ENCODE measurements around the gene AJUBA. TPM values are rescaled to one million over a fixed set of nuclear protein-coding genes. Genes with fewer than 3 reads are reported as not detected.

AJUBA gene
- total and polyA plus RNA-seq, 8 donors: 37.9 to 51.9 (median 40.0) TPM

DNA sequence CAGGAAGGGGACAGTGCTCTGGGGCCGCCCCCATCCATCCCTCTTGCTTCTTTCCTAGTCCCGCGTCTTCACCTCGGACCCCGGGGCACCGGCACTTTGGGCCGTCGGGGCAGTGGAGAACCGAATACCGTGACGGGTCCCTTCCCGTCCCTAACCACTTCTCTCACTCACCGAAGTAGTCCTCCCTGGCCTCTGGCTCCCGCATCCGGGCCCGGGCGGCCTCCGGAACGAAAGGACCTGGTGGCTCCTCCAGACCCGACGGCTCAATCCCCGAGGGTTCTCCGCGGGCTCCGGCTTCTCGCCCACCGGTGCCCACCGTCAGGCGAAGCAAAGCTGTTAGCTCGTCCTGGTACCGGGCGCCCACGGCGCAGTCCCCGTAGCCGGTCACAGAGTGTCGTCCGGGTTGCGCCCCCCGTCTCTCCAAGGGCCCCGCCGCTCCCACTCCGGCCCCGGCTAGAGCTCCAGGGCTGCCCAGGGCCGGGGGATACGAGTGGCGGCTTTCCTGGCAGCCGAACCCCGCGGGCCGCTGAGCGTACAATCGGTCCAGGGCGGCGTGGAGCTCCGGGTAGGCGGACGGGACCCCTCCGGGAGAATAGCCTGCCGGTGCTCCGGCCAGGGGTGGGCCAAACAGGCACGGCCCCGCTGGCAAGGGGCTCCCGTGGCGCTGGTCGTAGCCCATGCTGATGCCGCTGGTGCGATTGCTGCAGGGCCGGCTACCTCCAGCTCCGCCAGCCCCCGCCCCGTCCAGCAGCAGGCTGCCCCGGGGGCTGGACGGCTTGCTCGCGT is 1.1 kb downstream of the AJUBA start:
- Histone ChIP-seq H3K4me3 (peak overlapping the region; percentile 69 to 82), H3K27ac (peak overlapping the region; percentile 71 to 72), H3K36me3 (no peaks in the 10 kb centered on the region), H3K9me3 (no peaks in the 10 kb centered on the region), H3K4me1 (peaks cover 32 to 56% of the 10 kb centered on the region in 2 donors), H3K27me3 (peaks cover 7 to 43% of the 10 kb centered on the region in 2 donors)
- ATAC-seq (peak; percentile 13), DNase-seq (peak in 1 of 4 donors; percentile 85)
- TF ChIP-seq CTCF (IDR thresholded peaks at IDR 0.05): no peak
- intact Hi-C loops (cut with DNase I): loop anchor here in 1 of 2 donors (10.0 kb wide), 1 partner anchor 74 kb away; the partner anchor contains the start of gene CDH24

DNA sequence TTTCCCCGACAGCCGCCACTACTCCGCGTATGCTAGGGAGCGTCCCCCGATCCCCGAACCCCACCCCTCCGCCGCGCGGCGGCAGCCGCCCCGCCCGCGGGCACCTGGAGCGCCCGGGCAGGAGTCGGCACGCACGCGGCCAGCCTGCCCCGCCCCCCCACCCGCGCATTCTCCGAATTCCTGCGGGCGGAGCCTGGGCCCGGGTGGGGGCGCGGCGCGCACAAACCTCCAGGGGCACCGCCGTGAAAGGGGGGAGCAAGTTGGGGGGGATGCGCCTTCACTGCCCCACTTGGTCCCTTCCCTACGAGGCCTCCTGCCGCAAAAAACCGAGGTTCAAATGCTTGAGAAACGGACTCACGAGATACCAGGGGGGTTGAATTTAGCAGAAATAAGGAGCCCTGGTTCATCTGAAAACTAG is 1.7 kb downstream of the AJUBA start:
- intact Hi-C loops (cut with DNase I): loop anchor here in 1 of 2 donors (10.0 kb wide), 1 partner anchor 74 kb away; the partner anchor contains the start of gene CDH24
- H3K27ac ChIP-seq: peak overlapping the region; percentile 71 to 72
- DNase-seq: peak; percentile 23 to 89 (median 44)

DNA sequence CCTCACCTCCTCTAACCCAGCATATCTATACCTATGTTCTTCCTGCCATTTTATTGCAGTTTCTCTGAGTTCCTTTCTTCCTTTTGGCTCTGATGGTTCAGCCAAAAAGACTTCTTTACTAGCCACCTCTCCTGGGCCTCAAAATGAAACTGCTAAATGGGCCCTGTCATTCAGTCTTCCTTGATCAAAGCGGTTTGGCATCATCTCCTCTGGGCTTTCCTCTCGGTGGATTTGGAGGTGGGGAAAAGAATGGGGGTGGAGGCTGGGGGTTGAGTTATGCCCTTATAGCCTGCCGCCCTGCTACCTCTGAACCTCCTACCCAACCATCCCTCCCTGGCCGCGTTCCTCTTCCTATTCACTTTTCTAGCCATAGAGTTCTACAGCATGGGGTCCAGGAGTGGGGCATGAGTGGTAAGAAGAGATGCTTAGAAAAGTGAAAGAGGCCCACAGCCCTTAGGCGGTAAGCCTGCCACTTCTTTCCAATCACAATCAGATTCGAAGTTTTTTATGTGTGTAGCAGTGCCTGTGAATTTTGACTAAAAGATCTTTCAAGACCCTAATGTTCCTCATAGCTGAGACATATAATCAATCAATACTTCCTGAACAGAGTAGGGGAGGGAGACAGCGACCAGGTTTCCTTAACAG is 2.5 kb downstream of the AJUBA start:
- Histone ChIP-seq H3K36me3 (no peaks in the 10 kb centered on the region), H3K27me3 (peaks cover 7 to 43% of the 10 kb centered on the region in 2 donors), H3K4me1 (peaks cover 32 to 60% of the 10 kb centered on the region in 2 donors), H3K9me3 (no peaks in the 10 kb centered on the region), H3K4me3 (peak overlapping the region; percentile 69 to 82), H3K27ac (peak overlapping the region; percentile 67 to 72)
- DNase-seq: no peak
- TF ChIP-seq CTCF (IDR thresholded peaks at IDR 0.05): no peak
- intact Hi-C loops (cut with DNase I): loop anchor here in 1 of 2 donors (10.0 kb wide), 1 partner anchor 75 kb away; the partner anchor contains the start of gene CDH24
- no peak for ATAC-seq

More for the DNA sequence above, 1.7 kb downstream of the AJUBA start:
- peak; percentile 37 for ATAC-seq
- H3K4me1 ChIP-seq: peaks cover 32 to 57% of the 10 kb centered on the region in 2 donors
- H3K27me3 ChIP-seq: peaks cover 7 to 43% of the 10 kb centered on the region in 2 donors
- peak overlapping the region; percentile 69 to 82 for H3K4me3 ChIP-seq
- TF ChIP-seq CTCF (IDR thresholded peaks at IDR 0.05): no peak
- no peaks in the 10 kb centered on the region for H3K36me3 ChIP-seq
- no peaks in the 10 kb centered on the region for H3K9me3 ChIP-seq

DNA sequence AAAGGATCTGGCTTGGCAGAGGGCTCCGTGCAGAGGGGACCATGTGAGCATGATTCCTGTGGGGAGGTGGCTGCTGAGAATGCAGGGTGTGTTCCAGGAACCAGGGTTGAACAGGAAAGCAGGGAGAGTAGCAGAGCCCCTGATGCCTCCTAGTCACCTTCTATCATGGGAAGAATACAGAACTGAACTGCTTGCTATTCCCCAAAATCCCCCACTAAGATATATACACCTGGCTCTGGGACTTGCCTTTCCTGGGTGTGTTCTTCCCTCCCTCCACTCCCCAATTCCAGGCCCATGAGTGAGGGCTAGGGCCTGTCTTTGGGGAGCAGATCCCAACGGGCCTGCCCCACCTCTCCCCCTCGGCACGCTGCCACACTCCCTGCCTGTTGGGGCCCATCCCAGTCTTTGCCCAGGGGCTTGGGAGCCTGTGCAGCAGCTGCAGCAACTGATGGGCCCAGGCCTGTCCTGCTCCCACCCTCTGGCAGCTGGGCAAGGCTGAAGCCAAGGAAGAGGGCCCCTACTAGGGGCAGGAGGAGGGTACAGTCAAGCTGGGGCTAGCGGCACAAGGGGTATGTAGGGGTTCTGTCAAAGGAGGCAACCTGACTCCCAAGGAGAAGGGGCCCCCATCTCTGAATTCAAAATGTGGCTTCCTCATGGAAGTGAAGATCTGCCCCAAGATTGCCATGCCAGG is 3.2 kb downstream of the AJUBA start:
- H3K27me3 ChIP-seq: peaks cover 7 to 43% of the 10 kb centered on the region in 2 donors
- no peak for TF ChIP-seq CTCF (IDR thresholded peaks at IDR 0.05)
- H3K4me1 ChIP-seq: peaks cover 32 to 62% of the 10 kb centered on the region in 2 donors
- H3K4me3 ChIP-seq: peak overlapping the region in 1 of 2 donors; percentile 69
- ATAC-seq (no peak), DNase-seq (no peak)
- H3K9me3 ChIP-seq: no peaks in the 10 kb centered on the region
- H3K27ac ChIP-seq: peak overlapping the region; percentile 67 to 70
- no peaks in the 10 kb centered on the region for H3K36me3 ChIP-seq
- intact Hi-C loops (cut with DNase I): no loop called here
